K562 (cell line): Measurements from ENCODE around the gene ATP6V1G1. TPM values are rescaled to one million over a fixed set of nuclear protein-coding genes. Genes with fewer than 3 reads are reported as not detected.

Experiments used
- ATAC-seq: fragments of 200-7000 bp; cut with Tn5 transposase; 3 replicates; pipeline ENCODE4 v1.9.1; 2020; ENCODE audit warnings: moderate library complexity
- BruUV-seq: library from RNA; stranded (reverse); fragments of 400-500 nt; replicated peaks from 2 replicates; lab custom pipeline; 2021; lab: Mats Ljungman, UMichigan
- CTCF ChIA-PET: fragments of 300-600 bp; formaldehyde crosslinking; extraction: SDS; loops from one replicate; lab custom pipeline; 2021; ENCODE audit warnings: low intra/inter-chr PET ratio; lab: Yijun Ruan, JAX
- POLR2A ChIA-PET: fragments of 300-600, 350-650 bp; sonication (Branson Sonifier 250); formaldehyde crosslinking; extraction: SDS; loops from one replicate; lab custom pipeline; 2021; ENCODE audit warnings: antibody characterized with exemption, inconsistent platforms; lab: Yijun Ruan, JAX
- DNase-seq, 4 experiments: peaks; one replicate each; pipeline versions ENCODE4 v3.0.0 to v3.0.0-alpha.2; 2011 to 2018; ENCODE audit warnings: low spot score in 3 of 4, mixed read lengths in 3 of 4; ENCODE audit errors: extremely low read depth in 1 of 4
- FAIRE-seq: peaks from 2 replicates; lab custom pipeline; 2011; peaks lifted over from hg19 to GRCh38; lab: Jason Lieb, UNC
- H2AFZ ChIP-seq: 2 replicates; pipeline ENCODE4 v1.6.0; 2011; ENCODE audit warnings: low read depth, low read length, control low read depth, inconsistent platforms
- H3K27ac ChIP-seq: fragments of 200-600 bp; 3 replicates; pipeline ENCODE4 v1.8.0; 2011; ENCODE audit warnings: low read depth, mild to moderate bottlenecking, control low read depth, inconsistent platforms, low read length, moderate library complexity, mixed read lengths; ENCODE audit errors: extremely low read depth
- H3K27me3 ChIP-seq, 2 experiments: fragments of 300-600 bp in 1 of 2; 2 replicates in 1 of 2; 3 replicates in 1 of 2; pipeline versions ENCODE4 v1.6.0 to v1.8.0; 2011; ENCODE audit warnings: inconsistent platforms in 2 of 2, low read length in 2 of 2, mild to moderate bottlenecking in 1 of 2, mixed read lengths in 1 of 2, moderate library complexity in 1 of 2; ENCODE audit not compliant: control insufficient read depth in 2 of 2, insufficient read depth in 2 of 2
- H3K36me3 ChIP-seq: fragments of 300-600 bp; 3 replicates; pipeline ENCODE4 v1.8.0; 2011; ENCODE audit warnings: mild to moderate bottlenecking, low read length, inconsistent platforms; ENCODE audit not compliant: control insufficient read depth, insufficient read depth
- H3K4me1 ChIP-seq, 2 experiments: fragments of 200-600 bp in 1 of 2; replicated peaks in 1 of 2; 2 replicates in 1 of 2; 3 replicates in 1 of 2; pipeline versions ENCODE4 v1.5.1 to v1.8.0; 2011; ENCODE audit warnings: inconsistent platforms in 2 of 2, low read length in 2 of 2, mild to moderate bottlenecking in 1 of 2, mixed read lengths in 1 of 2, moderate library complexity in 1 of 2; ENCODE audit not compliant: control insufficient read depth in 2 of 2, insufficient read depth in 2 of 2
- H3K4me2 ChIP-seq: 2 replicates; pipeline ENCODE4 v1.6.1; 2011; ENCODE audit warnings: low read length, control low read depth, inconsistent platforms, mixed read lengths; ENCODE audit not compliant: insufficient read depth
- H3K4me3 ChIP-seq: fragments of 200-600 bp; sonication (generic), shearing (Covaris generic); 2 replicates; pipeline ENCODE4 v1.5.1; 2016; ENCODE audit warnings: control low read depth, inconsistent platforms
- H3K79me2 ChIP-seq: fragments of 200-600 bp; 3 replicates; pipeline ENCODE4 v1.8.0; 2011; ENCODE audit warnings: low read length, inconsistent platforms; ENCODE audit not compliant: control insufficient read depth, insufficient read depth
- H3K9ac ChIP-seq, 2 experiments: 2 replicates each; pipeline versions ENCODE4 v1.6.0 to v1.6.1; 2011; ENCODE audit warnings: low read depth in 2 of 2, low read length in 2 of 2, control low read depth in 1 of 2, inconsistent platforms in 1 of 2, mild to moderate bottlenecking in 1 of 2, mixed read lengths in 1 of 2; ENCODE audit not compliant: insufficient read depth in 1 of 2
- H3K9me1 ChIP-seq: one replicate; pipeline ENCODE4 v1.6.0; 2011; ENCODE audit warnings: inconsistent platforms, mild to moderate bottlenecking, low read length, moderate library complexity; ENCODE audit not compliant: control insufficient read depth, insufficient read depth
- H3K9me3 ChIP-seq: replicated peaks from 2 replicates; pipeline ENCODE4 v1.5.1; 2011; ENCODE audit warnings: low read depth, low read length, inconsistent platforms; ENCODE audit not compliant: control insufficient read depth, insufficient read depth
- H4K20me1 ChIP-seq: replicated peaks from 2 replicates; pipeline ENCODE4 v1.6.1; 2011; ENCODE audit warnings: low read length, inconsistent platforms, mixed read lengths; ENCODE audit not compliant: control insufficient read depth, insufficient read depth
- GATAD2A ChIP-seq: fragments of 450-650 bp; IDR thresholded peaks from 2 replicates; pipeline ENCODE4 v1.6.1; 2017
- HINFP ChIP-seq: fragments of 450-650 bp; conservative IDR thresholded peaks from 2 replicates; pipeline ENCODE4 v1.6.1; 2016; ENCODE audit warnings: missing genetic modification characterization, low read depth, mild to moderate bottlenecking, control low read depth, missing compliant biosample characterization
- NRF1 ChIP-seq, 2 experiments: fragments of 450-650 bp; IDR thresholded peaks in 1 of 2; conservative IDR thresholded peaks in 1 of 2; 2 replicates each; pipeline ENCODE4 v1.6.1; 2014; ENCODE audit warnings: mild to moderate bottlenecking in 2 of 2
- RNF2 ChIP-seq: sonication (generic); IDR thresholded peaks from 2 replicates; pipeline ENCODE4 v1.6.1; 2016
- SIN3A ChIP-seq, 2 experiments: fragments of 150-350 bp in 1 of 2; IDR thresholded peaks; 2 replicates each; pipeline ENCODE4 v1.6.1; 2011 to 2016; ENCODE audit warnings: borderline replicate concordance in 2 of 2, low read depth in 2 of 2, low read length in 2 of 2, mild to moderate bottlenecking in 2 of 2, moderate library complexity in 2 of 2; ENCODE audit not compliant: control insufficient read depth in 1 of 2
- TSC22D4 ChIP-seq: fragments of 450-650 bp; IDR thresholded peaks from 2 replicates; pipeline ENCODE4 v1.6.1; 2016; ENCODE audit warnings: missing genetic modification characterization, missing biosample characterization, control low read depth
- ZNF133 ChIP-seq: fragments of 250-450 bp; sonication (Bioruptor Pico); IDR thresholded peaks from 2 replicates; pipeline ENCODE4 v1.4.0; 2020; ENCODE audit warnings: mild to moderate bottlenecking
- WGBS: fragments of 100-300 bp; shearing (Covaris generic); methylation state at CpG from one replicate; pipeline ENCODE4 v1.1.6; 2016; ENCODE audit warnings: low coverage, mixed read lengths; ENCODE audit not compliant: insufficient coverage; ENCODE audit errors: missing lambda C conversion rate; 5-methylcytosine and 5-hydroxymethylcytosine counted together
- in situ Hi-C: fragments of 300-500 bp; cut with MboI; formaldehyde crosslinking; loops from 4 replicates; pipeline ENCODE4 v1.15.0; 2018; ENCODE audit warnings: inconsistent platforms, mixed read lengths
- intact Hi-C: fragments of 100-400 bp; cut with micrococcal nuclease; formaldehyde crosslinking; loops from 2 replicates; pipeline ENCODE4 v1.14.2; 2022
- polyA plus RNA-seq, 8 experiments: library from polyadenylated mRNA; depleted of rRNA in 4 of 8; stranded (reverse) in 5 of 8; unstranded in 3 of 8; fragments of >200 nt; fragmentation: Nextera tagmentation in 2 of 8; fragmentation: Illumina TruSeq in 1 of 8; extraction: Ambion mirVana in 2 of 8; extraction: Trizol in 1 of 8; gene quantifications; 2 replicates each; pipeline versions ENCODE4 v1.2.1 to v1.2.3, GENCODE V29; 2011 to 2014; ENCODE audit warnings: inconsistent platforms in 1 of 8, missing spikeins in 1 of 8
- total RNA-seq, 7 experiments: library from RNA; depleted of rRNA in 6 of 7; stranded (reverse); fragments of >200 nt in 6 of 7; fragmentation: Illumina TruSeq in 2 of 7; extraction: Trizol in 2 of 7; gene quantifications; 2 replicates each; pipeline versions ENCODE4 v1.2.1 to v1.2.3, GENCODE V29; 2011 to 2021; ENCODE audit warnings: low replicate concordance in 1 of 7
- TF ChIP-seq, protein P1 (sequence below): sonication (generic); formaldehyde crosslinking; IDR thresholded peaks from 2 replicates; pipeline ENCODE4 v1.8.0; 2022; ENCODE audit warnings: mild to moderate bottlenecking, missing genetic modification reagents
- TF ChIP-seq, protein P2 (sequence below): sonication (generic); IDR thresholded peaks from 2 replicates; pipeline ENCODE4 v1.6.1; 2016
- TF ChIP-seq, protein P3 (sequence below): sonication (generic); formaldehyde crosslinking; IDR thresholded peaks from 2 replicates; pipeline ENCODE4 v1.8.0; 2022; ENCODE audit warnings: missing genetic modification reagents, mild to moderate bottlenecking, moderate library complexity, borderline replicate concordance

Gene ATP6V1G1
- total and polyA plus RNA-seq, 9 of the 15 experiments (the other 6 are each of a cell fraction or from before 2014, with no cell fraction given): 88.4 to 492 (median 193) TPM

- no peak overlapping the region for H3K4me2 ChIP-seq
- H4K20me1 ChIP-seq: peaks cover 7% of the 10 kb centered on the region
- intact Hi-C loops: no loop called here
- POLR2A ChIA-PET: interaction anchor here (1.7 to 2.2 kb wide), 2 partner anchors 9 to 15 kb away, joined by 7 to 8 read pairs; no protein-coding TSS in a partner anchor
- peaks cover 3 to 11% of the 10 kb centered on the region in 2 experiments; a peak in 4 of 5 replicates for H3K4me1 ChIP-seq
- no TSS peak for BruUV-seq
- ATAC-seq (no peak), DNase-seq (no peak), FAIRE-seq (no peak)
- CTCF ChIA-PET: no interaction called here
- no peak overlapping the region for H3K9ac ChIP-seq
- H3K4me3 ChIP-seq: no peak overlapping the region
- H3K9me1 ChIP-seq: peaks cover 4% of the 10 kb centered on the region
- no peak overlapping the region for H3K27ac ChIP-seq
- TF ChIP-seq NRF1 (conservative IDR thresholded peaks at IDR 0.05 in 1 of 2, IDR thresholded peaks at IDR 0.05 in 1 of 2) (no peak), RNF2 (no peak), SIN3A (IDR thresholded peaks at IDR 0.05; ENCODE audit: borderline replicate concordance in 2 of 2, control insufficient read depth in 1 of 2, low read depth in 2 of 2, low read length in 2 of 2) (no peak), HINFP (tag) (no peak), ZNF133 (no peak), TSC22D4 (no peak), GATAD2A (no peak)
- TF ChIP-seq, protein P1, sequence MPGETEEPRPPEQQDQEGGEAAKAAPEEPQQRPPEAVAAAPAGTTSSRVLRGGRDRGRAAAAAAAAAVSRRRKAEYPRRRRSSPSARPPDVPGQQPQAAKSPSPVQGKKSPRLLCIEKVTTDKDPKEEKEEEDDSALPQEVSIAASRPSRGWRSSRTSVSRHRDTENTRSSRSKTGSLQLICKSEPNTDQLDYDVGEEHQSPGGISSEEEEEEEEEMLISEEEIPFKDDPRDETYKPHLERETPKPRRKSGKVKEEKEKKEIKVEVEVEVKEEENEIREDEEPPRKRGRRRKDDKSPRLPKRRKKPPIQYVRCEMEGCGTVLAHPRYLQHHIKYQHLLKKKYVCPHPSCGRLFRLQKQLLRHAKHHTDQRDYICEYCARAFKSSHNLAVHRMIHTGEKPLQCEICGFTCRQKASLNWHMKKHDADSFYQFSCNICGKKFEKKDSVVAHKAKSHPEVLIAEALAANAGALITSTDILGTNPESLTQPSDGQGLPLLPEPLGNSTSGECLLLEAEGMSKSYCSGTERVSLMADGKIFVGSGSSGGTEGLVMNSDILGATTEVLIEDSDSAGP (CRISPR knock-in tag): no peak
- TF ChIP-seq, protein P2, sequence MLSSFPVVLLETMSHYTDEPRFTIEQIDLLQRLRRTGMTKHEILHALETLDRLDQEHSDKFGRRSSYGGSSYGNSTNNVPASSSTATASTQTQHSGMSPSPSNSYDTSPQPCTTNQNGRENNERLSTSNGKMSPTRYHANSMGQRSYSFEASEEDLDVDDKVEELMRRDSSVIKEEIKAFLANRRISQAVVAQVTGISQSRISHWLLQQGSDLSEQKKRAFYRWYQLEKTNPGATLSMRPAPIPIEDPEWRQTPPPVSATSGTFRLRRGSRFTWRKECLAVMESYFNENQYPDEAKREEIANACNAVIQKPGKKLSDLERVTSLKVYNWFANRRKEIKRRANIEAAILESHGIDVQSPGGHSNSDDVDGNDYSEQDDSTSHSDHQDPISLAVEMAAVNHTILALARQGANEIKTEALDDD: no peak
- TF ChIP-seq, protein P3, sequence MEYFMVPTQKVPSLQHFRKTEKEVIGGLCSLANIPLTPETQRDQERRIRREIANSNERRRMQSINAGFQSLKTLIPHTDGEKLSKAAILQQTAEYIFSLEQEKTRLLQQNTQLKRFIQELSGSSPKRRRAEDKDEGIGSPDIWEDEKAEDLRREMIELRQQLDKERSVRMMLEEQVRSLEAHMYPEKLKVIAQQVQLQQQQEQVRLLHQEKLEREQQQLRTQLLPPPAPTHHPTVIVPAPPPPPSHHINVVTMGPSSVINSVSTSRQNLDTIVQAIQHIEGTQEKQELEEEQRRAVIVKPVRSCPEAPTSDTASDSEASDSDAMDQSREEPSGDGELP (CRISPR knock-in tag): no peak
- whole genome bisulfite sequencing: 90% methylated on average over 5 of the region's 5 CpGs
- in situ Hi-C loops: no loop called here
- H3K36me3 ChIP-seq: peaks cover 60% of the 10 kb centered on the region
- H2AFZ ChIP-seq: no peak overlapping the region
- H3K27me3 ChIP-seq: no peaks in the 10 kb centered on the region
- H3K9me3 ChIP-seq: no peaks in the 10 kb centered on the region
- peaks cover 70% of the 10 kb centered on the region for H3K79me2 ChIP-seq
Observed at GRCh38 chr9:114591291-114591787, 3.8 kb downstream of the ATP6V1G1 start.
